Mucosa of descending colon (tissue), 3 donors: ENCODE measurements around the gene MELTF. TPM values are rescaled to one million over a fixed set of nuclear protein-coding genes. Genes with fewer than 3 reads are reported as not detected.

Experiments used
- ATAC-seq: fragments of 200-7000 bp; cut with Tn5 transposase; one replicate; pipeline ENCODE4 v1.9.1; 2020; ENCODE audit warnings: mild to moderate bottlenecking, moderate library complexity
- DNase-seq, 3 donors: peaks; one replicate each; pipeline ENCODE4 v3.0.0-alpha.2; 2020
- H3K36me3 ChIP-seq: fragments of 200-600 bp; one replicate; pipeline ENCODE4 v1.8.0; 2021; ENCODE audit warnings: low read depth, mild to moderate bottlenecking
- H3K4me1 ChIP-seq: fragments of 200-600 bp; one replicate; pipeline ENCODE4 v1.8.0; 2021; ENCODE audit warnings: low read depth, mild to moderate bottlenecking
- H3K4me3 ChIP-seq: fragments of 200-600 bp; one replicate; pipeline ENCODE4 v1.8.0; 2021; ENCODE audit warnings: mild to moderate bottlenecking
- H3K9me3 ChIP-seq: fragments of 200-600 bp; one replicate; pipeline ENCODE4 v1.8.0; 2021; ENCODE audit warnings: mild to moderate bottlenecking
- intact Hi-C, 2 donors: fragments of 100-400 bp; cut with DNase I in 1 of 2; cut with micrococcal nuclease in 1 of 2; formaldehyde crosslinking; loops; one replicate each; pipeline versions ENCODE4 v1.11.0 to v1.11.1; 2022; cut with DNase I, micrococcal nuclease
- total RNA-seq, 3 donors: library from RNA; stranded (reverse); fragmentation: NEBNext Ultra II Directional in 2 of 3; extraction: Animal tissue kit (Norgen Biotek cat#: 25700) in 2 of 3; gene quantifications; one replicate each; pipeline versions ENCODE4 v1.2.1 to v1.2.4, GENCODE V29; 2021 to 2023
- TF ChIP-seq, protein P1 (sequence below): fragments of 200-600 bp; IDR thresholded peaks from one replicate; pipeline ENCODE4 v1.8.0; 2022; ENCODE audit warnings: antibody characterized with exemption, mild to moderate bottlenecking
- donor health status: DM: no; HTN: no; CAD: no; lungs with moderate emphysema.
- donor health status: DM: no; HTN: no; CAD: no.
- donor health status: DM: no; HTN: yes; CAD: no.

MELTF gene
- total RNA-seq, 3 donors from 2014 or later, result 8.4 to 17.3 (median 10.7) TPM

DNA sequence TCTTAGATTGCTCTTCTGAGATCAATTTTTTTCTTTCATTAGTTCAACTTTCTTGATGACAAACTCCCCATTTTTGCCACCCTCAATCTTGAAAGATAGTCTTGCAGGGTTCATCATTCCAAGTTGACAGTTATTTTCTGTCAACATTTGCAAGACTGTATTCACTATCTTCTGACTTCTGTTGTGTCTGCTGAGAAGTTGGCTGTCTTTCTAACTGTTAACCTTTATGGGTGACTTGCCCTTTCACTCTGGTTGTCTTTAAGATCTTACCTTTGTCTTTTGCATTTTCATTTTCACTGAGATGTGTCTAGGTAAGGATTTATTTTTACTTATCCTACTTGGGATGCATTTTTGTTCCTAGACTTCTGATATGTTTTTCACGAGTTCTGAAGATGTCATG is 46.4 kb downstream of the MELTF start:
- H3K9me3 ChIP-seq, result no peaks in the 10 kb centered on the region
- ATAC-seq (no peak), DNase-seq (no peak)
- no peak overlapping the region for H3K4me3 ChIP-seq
- H3K36me3 ChIP-seq, result no peaks in the 10 kb centered on the region
- H3K4me1 ChIP-seq, result no peaks in the 10 kb centered on the region
- TF ChIP-seq, protein P1, sequence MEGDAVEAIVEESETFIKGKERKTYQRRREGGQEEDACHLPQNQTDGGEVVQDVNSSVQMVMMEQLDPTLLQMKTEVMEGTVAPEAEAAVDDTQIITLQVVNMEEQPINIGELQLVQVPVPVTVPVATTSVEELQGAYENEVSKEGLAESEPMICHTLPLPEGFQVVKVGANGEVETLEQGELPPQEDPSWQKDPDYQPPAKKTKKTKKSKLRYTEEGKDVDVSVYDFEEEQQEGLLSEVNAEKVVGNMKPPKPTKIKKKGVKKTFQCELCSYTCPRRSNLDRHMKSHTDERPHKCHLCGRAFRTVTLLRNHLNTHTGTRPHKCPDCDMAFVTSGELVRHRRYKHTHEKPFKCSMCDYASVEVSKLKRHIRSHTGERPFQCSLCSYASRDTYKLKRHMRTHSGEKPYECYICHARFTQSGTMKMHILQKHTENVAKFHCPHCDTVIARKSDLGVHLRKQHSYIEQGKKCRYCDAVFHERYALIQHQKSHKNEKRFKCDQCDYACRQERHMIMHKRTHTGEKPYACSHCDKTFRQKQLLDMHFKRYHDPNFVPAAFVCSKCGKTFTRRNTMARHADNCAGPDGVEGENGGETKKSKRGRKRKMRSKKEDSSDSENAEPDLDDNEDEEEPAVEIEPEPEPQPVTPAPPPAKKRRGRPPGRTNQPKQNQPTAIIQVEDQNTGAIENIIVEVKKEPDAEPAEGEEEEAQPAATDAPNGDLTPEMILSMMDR, result no peak
- intact Hi-C loops, result no loop called here

DNA sequence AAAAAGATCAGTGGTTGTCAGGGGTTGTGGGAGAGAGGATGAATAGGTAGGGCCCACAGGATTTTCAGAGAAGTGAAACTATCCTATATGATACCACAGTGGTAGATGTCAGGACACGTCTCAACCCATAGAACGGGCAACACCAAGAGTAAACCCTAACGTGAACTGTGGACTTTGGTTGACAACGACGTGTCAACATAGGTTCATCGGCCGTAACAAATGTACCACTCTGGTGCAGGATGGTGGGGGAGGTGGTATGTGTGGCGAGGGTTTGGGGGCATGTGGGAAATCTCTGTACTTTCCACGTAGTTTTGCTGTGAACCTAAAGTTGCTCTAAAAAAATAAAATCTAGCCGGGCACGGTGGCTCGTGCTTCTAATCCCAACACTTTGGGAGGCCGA is 48.0 kb downstream of the MELTF start:
- DNase-seq, result no peak
- no peak for ATAC-seq
- TF ChIP-seq, protein P1, result no peak
- Histone ChIP-seq H3K4me3 (no peak overlapping the region), H3K4me1 (no peaks in the 10 kb centered on the region), H3K36me3 (no peaks in the 10 kb centered on the region), H3K9me3 (no peaks in the 10 kb centered on the region)
- intact Hi-C loops, result no loop called here

DNA sequence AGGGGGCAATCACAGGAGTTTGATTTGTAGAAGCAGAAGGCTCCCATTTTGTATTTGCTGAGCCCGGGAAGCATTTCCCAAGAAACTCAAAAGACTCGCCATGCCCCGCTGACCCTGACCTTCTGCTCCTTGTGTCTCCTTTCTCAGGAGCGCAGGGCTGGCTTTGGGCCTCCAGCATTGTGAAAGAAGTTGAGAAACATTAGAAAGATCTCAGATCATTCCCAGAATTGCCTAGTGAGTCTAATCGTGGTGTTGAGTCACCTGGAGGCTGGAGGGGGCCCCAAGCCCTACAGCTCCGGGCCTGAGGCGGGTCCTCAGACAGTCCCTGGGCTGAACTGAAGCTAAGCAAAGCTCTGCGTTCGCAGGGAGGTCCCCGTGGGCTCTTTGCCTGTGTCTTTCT is 50.1 kb downstream of the MELTF start:
- TF ChIP-seq, protein P1, result no peak
- intact Hi-C loops, result loop anchor here in 1 of 2 donors (10.0 kb wide), 1 partner anchor 145 kb away; no protein-coding TSS in a partner anchor
- H3K4me3 ChIP-seq, result no peak overlapping the region
- DNase-seq, result no peak
- H3K4me1 ChIP-seq, result no peaks in the 10 kb centered on the region
- H3K36me3 ChIP-seq, result no peaks in the 10 kb centered on the region
- no peaks in the 10 kb centered on the region for H3K9me3 ChIP-seq
- ATAC-seq, result no peak

GRCh38 chr3:196976941-196977340 is 52.7 kb downstream of the MELTF start:
- ATAC-seq (no peak), DNase-seq (no peak)
- intact Hi-C loops, result loop anchor here in 1 of 2 donors (10.0 kb wide), 1 partner anchor 142 kb away; no protein-coding TSS in a partner anchor
- no peaks in the 10 kb centered on the region for H3K9me3 ChIP-seq
- TF ChIP-seq, protein P1, result no peak
- H3K36me3 ChIP-seq, result no peaks in the 10 kb centered on the region
- H3K4me1 ChIP-seq, result no peaks in the 10 kb centered on the region
- no peak overlapping the region for H3K4me3 ChIP-seq

DNA sequence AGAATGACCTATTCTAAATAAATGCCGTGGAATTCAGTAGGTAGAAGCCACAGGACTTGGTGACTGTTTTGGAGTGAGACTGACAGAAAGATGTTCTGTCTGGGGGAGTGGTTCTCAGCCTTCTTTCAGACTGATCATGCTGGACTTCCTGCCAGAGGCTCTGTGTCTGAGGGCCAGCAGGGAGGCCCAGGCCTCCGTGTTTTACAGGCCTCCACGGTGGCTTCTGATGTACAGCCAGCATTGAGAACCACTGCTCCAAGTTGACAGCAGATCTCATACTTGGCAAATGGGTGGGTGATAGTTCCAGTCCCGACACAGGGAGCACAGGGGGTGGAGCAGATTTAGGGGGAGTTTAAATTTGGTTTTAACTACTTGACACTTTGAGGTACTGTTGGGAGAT is 54.3 kb downstream of the MELTF start:
- H3K4me1 ChIP-seq, result no peaks in the 10 kb centered on the region
- TF ChIP-seq, protein P1, result no peak
- intact Hi-C loops, result loop anchor here in 1 of 2 donors (10.0 kb wide), 1 partner anchor 141 kb away; no protein-coding TSS in a partner anchor
- no peak for ATAC-seq
- DNase-seq, result no peak
- no peaks in the 10 kb centered on the region for H3K9me3 ChIP-seq
- no peak overlapping the region for H3K4me3 ChIP-seq
- H3K36me3 ChIP-seq, result no peaks in the 10 kb centered on the region

DNA sequence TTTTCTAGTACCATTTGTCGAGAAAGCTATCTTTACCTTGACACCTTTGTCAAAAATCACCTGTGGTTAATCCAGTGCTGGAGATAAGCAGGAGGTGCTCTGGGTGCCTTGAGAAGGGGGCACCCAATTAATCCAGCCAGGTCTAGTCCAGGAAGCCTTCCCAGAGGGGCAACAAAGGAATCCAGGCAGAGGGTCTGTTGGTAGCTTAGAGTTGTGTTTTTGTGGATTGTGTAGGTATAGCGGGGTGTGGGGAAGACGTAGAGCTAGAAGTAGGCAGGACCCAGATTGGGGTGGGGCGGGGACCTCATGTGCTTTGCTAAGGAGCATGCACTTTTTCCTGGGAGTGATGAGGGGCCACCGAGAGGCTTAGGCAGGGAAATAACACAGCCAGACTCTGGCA is 55.0 kb downstream of the MELTF start:
- DNase-seq (no peak), ATAC-seq (no peak)
- no peaks in the 10 kb centered on the region for H3K36me3 ChIP-seq
- intact Hi-C loops, result loop anchor here in 1 of 2 donors (10.0 kb wide), 1 partner anchor 140 kb away; no protein-coding TSS in a partner anchor
- TF ChIP-seq, protein P1, result no peak
- no peaks in the 10 kb centered on the region for H3K4me1 ChIP-seq
- no peak overlapping the region for H3K4me3 ChIP-seq
- H3K9me3 ChIP-seq, result no peaks in the 10 kb centered on the region
